ENCODE results near the gene CCDC200.
A peak's percentile ranks its signal among the peaks of the same experiment; 100 is the strongest.

CCDC200 gene

GRCh38 chr17:43226393-43226792 is 2.0 kb downstream of the CCDC200 start:
- Mint-ChIP-seq H3K4me1 (no peaks in the 10 kb centered on the region), H3K27me3 (ENCODE audit: low read depth) (no peaks in the 10 kb centered on the region), H3K27ac (no peak overlapping the region), H3K9me3 (no peaks in the 10 kb centered on the region), H3K36me3 (ENCODE audit: low read depth) (no peaks in the 10 kb centered on the region), H3K4me3 (no peak overlapping the region)
- TF ChIP-seq, protein P1, sequence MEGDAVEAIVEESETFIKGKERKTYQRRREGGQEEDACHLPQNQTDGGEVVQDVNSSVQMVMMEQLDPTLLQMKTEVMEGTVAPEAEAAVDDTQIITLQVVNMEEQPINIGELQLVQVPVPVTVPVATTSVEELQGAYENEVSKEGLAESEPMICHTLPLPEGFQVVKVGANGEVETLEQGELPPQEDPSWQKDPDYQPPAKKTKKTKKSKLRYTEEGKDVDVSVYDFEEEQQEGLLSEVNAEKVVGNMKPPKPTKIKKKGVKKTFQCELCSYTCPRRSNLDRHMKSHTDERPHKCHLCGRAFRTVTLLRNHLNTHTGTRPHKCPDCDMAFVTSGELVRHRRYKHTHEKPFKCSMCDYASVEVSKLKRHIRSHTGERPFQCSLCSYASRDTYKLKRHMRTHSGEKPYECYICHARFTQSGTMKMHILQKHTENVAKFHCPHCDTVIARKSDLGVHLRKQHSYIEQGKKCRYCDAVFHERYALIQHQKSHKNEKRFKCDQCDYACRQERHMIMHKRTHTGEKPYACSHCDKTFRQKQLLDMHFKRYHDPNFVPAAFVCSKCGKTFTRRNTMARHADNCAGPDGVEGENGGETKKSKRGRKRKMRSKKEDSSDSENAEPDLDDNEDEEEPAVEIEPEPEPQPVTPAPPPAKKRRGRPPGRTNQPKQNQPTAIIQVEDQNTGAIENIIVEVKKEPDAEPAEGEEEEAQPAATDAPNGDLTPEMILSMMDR (IDR thresholded peaks at IDR 0.05; ENCODE audit: unreplicated experiment in 3 of 3): no peak

GRCh38 chr17:43224146-43224705 is 4.2 kb downstream of the CCDC200 start:
- H3K4me3 Mint-ChIP-seq: no peak overlapping the region

GRCh38 chr17:43220511-43221125 is 7.8 kb downstream of the CCDC200 start:
- Mint-ChIP-seq H3K9me3 (no peaks in the 10 kb centered on the region), H3K27ac (peak overlapping the region in 1 of 3 experiments; percentile 64), H3K36me3 (ENCODE audit: low read depth) (peaks cover 4% of the 10 kb centered on the region), H3K4me3 (no peak overlapping the region), H3K27me3 (ENCODE audit: low read depth) (no peaks in the 10 kb centered on the region), H3K4me1 (no peaks in the 10 kb centered on the region)
- TF ChIP-seq, protein P1 (IDR thresholded peaks at IDR 0.05; ENCODE audit: unreplicated experiment in 3 of 3): no peak

More at GRCh38 chr17:43224146-43224705, 4.2 kb downstream of the CCDC200 start:
- TF ChIP-seq, protein P1 (IDR thresholded peaks at IDR 0.05; ENCODE audit: unreplicated experiment in 3 of 3): no peak
- no peaks in the 10 kb centered on the region for H3K36me3 Mint-ChIP-seq (ENCODE audit: low read depth)
- H3K27me3 Mint-ChIP-seq (ENCODE audit: low read depth): no peaks in the 10 kb centered on the region
- H3K9me3 Mint-ChIP-seq: no peaks in the 10 kb centered on the region
- no peaks in the 10 kb centered on the region for H3K4me1 Mint-ChIP-seq
- no peak overlapping the region for H3K27ac Mint-ChIP-seq

DNA sequence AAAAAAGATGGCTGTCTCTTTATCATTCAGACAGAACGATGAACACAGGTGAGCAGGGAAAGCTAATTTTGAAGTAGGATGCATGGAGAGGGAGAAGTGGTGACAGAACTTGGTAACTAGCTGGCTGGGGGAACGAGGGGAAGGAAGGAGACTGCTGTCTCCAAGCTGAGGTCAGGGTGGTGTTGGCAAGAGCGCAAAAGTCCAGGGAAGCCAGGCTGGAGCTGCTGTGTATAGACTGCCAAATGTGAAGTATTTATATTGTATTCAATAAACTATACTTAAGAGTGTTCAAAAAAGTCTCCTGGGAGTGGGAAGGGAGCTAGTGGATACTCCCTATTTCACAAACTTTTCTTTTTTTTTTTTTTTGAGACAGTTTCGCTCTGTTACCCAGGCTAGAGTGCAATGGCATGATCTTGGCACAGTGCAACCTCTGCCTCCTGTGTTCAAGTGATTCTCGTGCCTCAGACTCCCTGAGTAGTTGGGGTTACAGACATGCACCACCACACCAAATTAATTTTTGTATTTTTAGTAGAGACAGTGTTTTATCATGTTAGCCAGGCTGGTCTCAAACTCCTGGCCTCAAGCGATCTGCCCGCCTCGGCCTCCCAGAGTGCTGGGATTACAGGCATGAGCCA is 8.6 kb downstream of the CCDC200 start:
- no peak overlapping the region for H3K4me3 Mint-ChIP-seq
- H3K27ac Mint-ChIP-seq: peak overlapping the region in 1 of 3 experiments; percentile 64
- peaks cover 8% of the 10 kb centered on the region for H3K36me3 Mint-ChIP-seq (ENCODE audit: low read depth)
- H3K4me1 Mint-ChIP-seq: no peaks in the 10 kb centered on the region
- H3K27me3 Mint-ChIP-seq (ENCODE audit: low read depth): no peaks in the 10 kb centered on the region
- no peaks in the 10 kb centered on the region for H3K9me3 Mint-ChIP-seq
- TF ChIP-seq, protein P1 (IDR thresholded peaks at IDR 0.05; ENCODE audit: unreplicated experiment in 3 of 3): no peak

DNA sequence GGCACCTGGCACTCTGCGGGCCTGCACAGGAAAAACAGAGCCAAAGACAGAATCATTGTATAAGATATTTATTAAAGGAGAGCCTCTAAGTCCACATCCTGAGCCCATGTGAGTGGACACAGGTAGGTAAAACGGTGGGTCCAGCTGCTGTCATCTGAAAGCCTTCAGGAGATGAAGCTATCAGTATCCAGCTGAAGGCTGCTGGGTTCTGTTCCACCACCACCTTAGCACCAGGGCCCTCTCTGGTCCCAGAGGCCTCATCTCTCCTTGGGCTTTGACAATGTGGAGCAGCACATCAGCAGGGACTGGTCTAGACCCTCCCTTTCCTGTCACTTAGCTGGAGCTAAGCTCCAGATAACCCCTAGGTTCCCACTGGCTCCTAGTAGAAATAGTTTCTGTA is 9.4 kb downstream of the CCDC200 start:
- Mint-ChIP-seq H3K4me3 (no peak overlapping the region), H3K4me1 (no peaks in the 10 kb centered on the region), H3K36me3 (ENCODE audit: low read depth) (peaks cover 8% of the 10 kb centered on the region), H3K27me3 (ENCODE audit: low read depth) (no peaks in the 10 kb centered on the region), H3K9me3 (no peaks in the 10 kb centered on the region), H3K27ac (no peak overlapping the region)
- TF ChIP-seq, protein P1 (IDR thresholded peaks at IDR 0.05; ENCODE audit: unreplicated experiment in 3 of 3): no peak
